ENCODE measurements around the gene SLC6A11.

The SLC6A11 gene

DNA sequence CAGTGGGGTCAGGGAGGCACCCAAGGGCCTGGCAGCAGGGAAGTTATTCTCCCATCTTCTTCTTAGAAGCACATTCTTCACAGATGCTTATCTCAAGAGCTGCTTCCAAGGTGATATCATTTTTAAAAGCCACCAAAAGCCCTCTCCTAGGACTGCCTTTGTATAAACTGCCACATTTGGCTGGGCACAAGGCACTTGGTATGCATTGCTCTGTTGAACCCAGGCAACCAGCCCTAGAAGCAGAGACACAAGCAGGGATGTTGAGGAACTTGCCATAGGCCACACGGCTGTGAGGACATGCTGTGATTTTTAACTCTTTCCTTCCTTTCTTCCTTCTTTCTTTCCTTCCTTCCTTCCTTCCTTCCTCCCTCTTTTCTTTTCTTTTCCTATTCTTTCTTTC is 169.2 kb downstream of the SLC6A11 start:
- DNase-seq, result no peak

DNA sequence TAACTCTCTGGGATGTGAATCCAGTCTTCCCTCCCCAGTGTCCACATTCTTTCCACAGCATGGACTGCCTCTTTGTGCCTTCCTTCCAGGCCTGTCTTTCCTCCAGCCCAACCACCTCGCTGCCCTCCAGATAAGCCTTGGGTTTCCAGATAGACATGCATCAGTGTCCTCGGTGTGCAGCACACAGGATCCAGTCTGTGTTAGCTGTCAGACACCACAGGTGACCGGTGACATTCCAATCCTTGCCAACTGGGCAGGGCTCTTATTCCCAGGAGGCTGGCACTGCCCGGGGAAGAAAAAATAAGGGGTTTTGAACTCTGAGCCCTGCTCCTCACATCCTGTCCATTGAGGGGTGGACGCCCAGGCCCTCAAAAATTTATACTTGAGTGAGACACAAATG is 170.6 kb downstream of the SLC6A11 start:
- no peak for DNase-seq

DNA sequence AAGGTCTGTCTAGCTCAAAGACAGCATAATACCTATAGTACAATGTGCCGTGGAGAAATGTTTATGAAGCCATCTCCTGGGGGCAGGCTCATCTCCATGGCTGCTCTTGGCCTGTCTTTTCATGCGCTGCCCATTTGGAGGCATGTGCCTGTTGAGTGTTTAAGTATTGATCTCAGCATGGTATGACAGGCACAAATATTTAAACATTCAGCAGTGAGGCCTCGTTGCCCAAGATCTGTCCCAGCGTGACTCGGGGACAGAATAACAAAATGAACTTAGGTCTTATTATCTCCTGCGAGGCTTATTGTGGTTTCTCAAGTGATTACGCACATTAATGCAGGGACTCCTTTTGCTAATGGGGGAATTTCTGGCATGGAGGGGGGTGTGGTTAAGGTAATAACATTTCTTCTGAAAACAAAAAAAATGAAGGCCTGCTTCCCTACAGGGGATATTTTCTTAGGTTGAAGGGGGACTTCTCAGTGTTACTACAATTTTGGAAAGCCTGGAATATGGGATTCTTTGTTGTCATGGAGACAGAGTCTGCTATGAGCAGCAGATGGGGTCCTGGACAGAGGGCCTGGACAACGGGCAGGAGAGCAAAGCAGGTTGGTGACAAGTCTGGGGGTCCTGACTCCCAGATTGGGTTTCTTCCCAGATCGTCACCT is 172.1 kb downstream of the SLC6A11 start:
- no peak for DNase-seq

DNA sequence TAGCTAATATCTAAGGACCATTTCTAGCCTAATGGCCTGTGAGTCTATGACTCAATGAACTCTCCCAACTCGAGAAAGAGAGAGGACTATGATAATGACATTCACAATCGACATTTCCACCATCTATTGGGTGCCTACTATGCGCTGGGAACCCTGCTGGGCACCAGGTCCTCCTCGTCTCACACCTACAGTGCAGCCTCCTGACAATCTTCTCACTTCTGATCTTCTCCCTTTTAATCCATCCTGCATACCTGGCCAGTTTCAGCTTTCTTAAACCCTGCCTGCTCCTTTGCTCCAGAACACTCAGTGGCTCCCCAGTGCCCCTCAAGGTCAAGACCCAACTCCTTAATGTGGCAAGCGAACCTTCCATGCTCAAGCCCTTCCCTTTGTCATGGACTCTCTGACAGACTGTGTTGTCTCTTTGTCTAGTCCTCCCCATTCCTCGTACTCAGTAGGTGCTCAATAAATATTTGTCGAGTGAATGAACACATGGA is 173.0 kb downstream of the SLC6A11 start:
- no peak for DNase-seq

Measured in activated CD8-positive, alpha-beta memory T cell treated with anti-CD3 and anti-CD28 coated beads, Interleukin-2, amount 50 U/mL, for 48 hours (primary cell).